HepG2 (cell line): Measurements from ENCODE around the gene HEBP1. TPM values are rescaled to one million over a fixed set of nuclear protein-coding genes. Genes with fewer than 3 reads are reported as not detected.

Experiments used
- ATAC-seq: fragments of 200-7000 bp; cut with Tn5 transposase; 3 replicates; pipeline ENCODE4 v1.9.1; 2020; ENCODE audit warnings: mild to moderate bottlenecking, moderate library complexity
- BruUV-seq: library from RNA; stranded (reverse); fragments of 400-500 nt; replicated peaks from 2 replicates; lab custom pipeline; 2021; lab: Mats Ljungman, UMichigan
- CTCF ChIA-PET: fragments of 300-600 bp; formaldehyde crosslinking; extraction: SDS; loops from one replicate; lab custom pipeline; 2021; ENCODE audit warnings: low total read pairs, inconsistent platforms, low intra/inter-chr PET ratio; lab: Yijun Ruan, JAX
- POLR2A ChIA-PET: fragments of 350-600 bp; sonication (Branson Sonifier 250); formaldehyde crosslinking; loops from one replicate; lab custom pipeline; 2020; ENCODE audit warnings: antibody characterized with exemption, inconsistent platforms; lab: Yijun Ruan, JAX
- DNase-seq: peaks from one replicate; pipeline ENCODE4 v3.0.0-alpha.2; 2015; ENCODE audit warnings: low spot score
- FAIRE-seq: peaks from 3 replicates; lab custom pipeline; 2011; peaks lifted over from hg19 to GRCh38; lab: Jason Lieb, UNC
- H2AFZ ChIP-seq: one replicate; pipeline ENCODE4 v1.6.1; 2011; ENCODE audit warnings: low read length, inconsistent platforms
- H3K27ac ChIP-seq: fragments of 300-600 bp; 3 replicates; pipeline ENCODE4 v1.8.0; 2011; ENCODE audit warnings: mixed run types, mild to moderate bottlenecking, mixed read lengths, low read length, inconsistent platforms; ENCODE audit not compliant: insufficient read depth; ENCODE audit errors: extremely low read length
- H3K27me3 ChIP-seq, 2 experiments: fragments of 200-600 bp in 1 of 2; 2 replicates in 1 of 2; 3 replicates in 1 of 2; pipeline versions ENCODE4 v1.6.0 to v1.8.0; 2011; ENCODE audit warnings: low read length in 2 of 2, mild to moderate bottlenecking in 2 of 2, moderate library complexity in 2 of 2, inconsistent platforms in 1 of 2; ENCODE audit not compliant: insufficient read depth in 2 of 2, control insufficient read depth in 1 of 2
- H3K36me3 ChIP-seq, 2 experiments: fragments of 200-600 bp in 1 of 2; replicated peaks in 1 of 2; 2 replicates in 1 of 2; 3 replicates in 1 of 2; pipeline versions ENCODE4 v1.5.1 to v1.8.0; 2011; ENCODE audit warnings: low read length in 2 of 2, inconsistent platforms in 1 of 2; ENCODE audit not compliant: insufficient read depth in 2 of 2, control insufficient read depth in 1 of 2
- H3K4me1 ChIP-seq: 2 replicates; pipeline ENCODE4 v1.5.1; 2012; ENCODE audit warnings: low read length, inconsistent platforms; ENCODE audit not compliant: insufficient read depth
- H3K4me2 ChIP-seq: 2 replicates; pipeline ENCODE4 v1.6.0; 2011; ENCODE audit warnings: low read depth, low read length, inconsistent platforms
- H3K4me3 ChIP-seq, 3 experiments: fragments of 200-600 bp in 1 of 3; sonication (generic), shearing (Covaris generic) in 1 of 3; replicated peaks in 1 of 3; 2 replicates each; pipeline ENCODE4 v1.5.1; 2011 to 2016; ENCODE audit warnings: low read length in 3 of 3, inconsistent platforms in 2 of 3, low read depth in 2 of 3, mild to moderate bottlenecking in 2 of 3, control low read depth in 1 of 3, mixed read lengths in 1 of 3; ENCODE audit not compliant: insufficient read depth in 1 of 3
- H3K79me2 ChIP-seq: one replicate; pipeline ENCODE4 v1.6.1; 2011; ENCODE audit warnings: low read length, inconsistent platforms; ENCODE audit not compliant: insufficient read depth
- H3K9ac ChIP-seq: 2 replicates; pipeline ENCODE4 v1.6.0; 2011; ENCODE audit warnings: mild to moderate bottlenecking, low read depth, low read length, inconsistent platforms; ENCODE audit not compliant: insufficient read depth
- H3K9me3 ChIP-seq: 2 replicates; pipeline ENCODE4 v1.5.1; 2012; ENCODE audit warnings: mild to moderate bottlenecking, low read length
- H4K20me1 ChIP-seq: 2 replicates; pipeline ENCODE4 v1.6.0; 2011; ENCODE audit warnings: inconsistent platforms, mild to moderate bottlenecking, low read length, moderate library complexity; ENCODE audit not compliant: insufficient read depth
- AFF4 ChIP-seq: sonication (generic); formaldehyde crosslinking; IDR thresholded peaks from 2 replicates; pipeline ENCODE4 v1.4.0; 2020; ENCODE audit warnings: missing genetic modification reagents
- ATRX ChIP-seq: sonication (generic); formaldehyde crosslinking; IDR thresholded peaks from 2 replicates; pipeline ENCODE4 v1.4.0; 2020; ENCODE audit warnings: missing genetic modification reagents, borderline replicate concordance
- HNF4A ChIP-seq: sonication (generic); formaldehyde crosslinking; IDR thresholded peaks from 2 replicates; pipeline ENCODE4 v1.4.0; 2020; ENCODE audit warnings: missing genetic modification reagents
- ISX ChIP-seq: sonication (generic); formaldehyde crosslinking; conservative IDR thresholded peaks from 2 replicates; pipeline ENCODE4 v1.5.0; 2020; ENCODE audit warnings: missing genetic modification reagents
- MED13 ChIP-seq: sonication (generic); formaldehyde crosslinking; IDR thresholded peaks from 2 replicates; pipeline ENCODE4 v1.5.0; 2020; ENCODE audit warnings: missing genetic modification reagents
- ZBTB21 ChIP-seq: sonication (generic); formaldehyde crosslinking; IDR thresholded peaks from 2 replicates; pipeline ENCODE4 v1.4.0; 2020; ENCODE audit warnings: missing genetic modification reagents
- ZFP90 ChIP-seq: sonication (generic); formaldehyde crosslinking; IDR thresholded peaks from 2 replicates; pipeline ENCODE4 v1.8.0; 2022; ENCODE audit warnings: missing genetic modification reagents, mild to moderate bottlenecking, inconsistent platforms, borderline replicate concordance
- ZNF124 ChIP-seq: sonication (generic); formaldehyde crosslinking; IDR thresholded peaks from 2 replicates; pipeline ENCODE4 v1.4.0; 2020; ENCODE audit warnings: missing genetic modification reagents
- ZNF331 ChIP-seq: sonication (generic); formaldehyde crosslinking; IDR thresholded peaks from 2 replicates; pipeline ENCODE4 v1.4.0; 2020; ENCODE audit warnings: missing genetic modification reagents
- ZNF350 ChIP-seq: sonication (generic); formaldehyde crosslinking; IDR thresholded peaks from 2 replicates; pipeline ENCODE4 v1.4.0; 2020; ENCODE audit warnings: mild to moderate bottlenecking, low read depth, missing genetic modification reagents, borderline replicate concordance
- ZNF430 ChIP-seq: sonication (generic); formaldehyde crosslinking; IDR thresholded peaks from 2 replicates; pipeline ENCODE4 v1.9.0; 2021; ENCODE audit warnings: mild to moderate bottlenecking, missing genetic modification reagents
- ZNF747 ChIP-seq: sonication (generic); formaldehyde crosslinking; IDR thresholded peaks from 2 replicates; pipeline ENCODE4 v1.8.1; 2023; ENCODE audit warnings: missing genetic modification reagents, mild to moderate bottlenecking, borderline replicate concordance
- ZNF75D ChIP-seq: sonication (generic); formaldehyde crosslinking; IDR thresholded peaks from 2 replicates; pipeline ENCODE4 v1.8.1; 2023; ENCODE audit warnings: missing genetic modification reagents, mild to moderate bottlenecking, borderline replicate concordance
- ZNF839 ChIP-seq: sonication (generic); formaldehyde crosslinking; IDR thresholded peaks from 2 replicates; pipeline ENCODE4 v1.4.0; 2020; ENCODE audit warnings: missing genetic modification reagents, mild to moderate bottlenecking, borderline replicate concordance
- WGBS: methylation state at CpG from one replicate; pipeline ENCODE4 v1.1.6; 2017; ENCODE audit warnings: low lambda C conversion rate; 5-methylcytosine and 5-hydroxymethylcytosine counted together
- in situ Hi-C: cut with HindIII; loops from 2 replicates; pipeline ENCODE4 v1.10.0; 2017; ENCODE audit warnings: low pct_unique_long_range_greater_than_20kb; ENCODE audit not compliant: extremely low pct_ligation_motif_present
- intact Hi-C: fragments of 100-400 bp; cut with micrococcal nuclease; formaldehyde crosslinking; loops from one replicate; pipeline ENCODE4 v1.10.0; 2022; ENCODE audit not compliant: unreplicated experiment
- polyA plus RNA-seq, 8 experiments: library from polyadenylated mRNA; depleted of rRNA in 3 of 8; stranded (reverse) in 7 of 8; unstranded in 1 of 8; fragments of >200 nt; fragmentation: Illumina TruSeq in 4 of 8; extraction: Trizol in 4 of 8; gene quantifications; 2 replicates each; pipeline versions ENCODE4 v1.2.1 to v1.2.3, GENCODE V29; 2011 to 2016; ENCODE audit warnings: low read depth in 4 of 8, missing spikeins in 1 of 8, mixed read lengths in 1 of 8; ENCODE audit not compliant: insufficient read depth in 1 of 8
- total RNA-seq, 5 experiments: library from RNA; depleted of rRNA; stranded (reverse); fragments of >200 nt; fragmentation: Illumina TruSeq; extraction: Trizol; gene quantifications; 2 replicates each; pipeline ENCODE4 v1.2.3, GENCODE V29; 2016; ENCODE audit warnings: low read depth in 1 of 5
- TF ChIP-seq, protein P1 (sequence below): sonication (generic); formaldehyde crosslinking; IDR thresholded peaks from 2 replicates; pipeline ENCODE4 v1.4.0; 2020; ENCODE audit warnings: mild to moderate bottlenecking, low read depth, missing genetic modification reagents
- TF ChIP-seq, protein P2 (sequence below): sonication (generic); formaldehyde crosslinking; IDR thresholded peaks from 2 replicates; pipeline ENCODE4 v1.4.0; 2020; ENCODE audit warnings: missing genetic modification reagents

Gene HEBP1
- total and polyA plus RNA-seq, 2 of the 13 experiments (the other 11 are each of a cell fraction or from before 2014, with no cell fraction given) = 7.8 to 9.4 TPM

- in situ Hi-C loops = no loop called here
- Histone ChIP-seq H3K27ac (no peak overlapping the region), H3K4me2 (no peak overlapping the region), H3K79me2 (no peaks in the 10 kb centered on the region), H3K9ac (no peak overlapping the region), H2AFZ (no peak overlapping the region)
- DNase-seq (no peak), ATAC-seq (no peak), FAIRE-seq (no peak)
- TF ChIP-seq ZNF747 (CRISPR knock-in tag) (no peak), ZFP90 (CRISPR knock-in tag) (no peak), ZNF331 (CRISPR knock-in tag) (no peak), ZNF350 (CRISPR knock-in tag) (no peak), ZNF430 (CRISPR knock-in tag) (no peak), AFF4 (CRISPR knock-in tag) (no peak), ATRX (CRISPR knock-in tag) (no peak), MED13 (CRISPR knock-in tag) (no peak), ISX (CRISPR knock-in tag) (no peak), ZBTB21 (CRISPR knock-in tag) (no peak), ZNF124 (CRISPR knock-in tag) (no peak), ZNF839 (CRISPR knock-in tag) (no peak), HNF4A (CRISPR knock-in tag) (no peak), ZNF75D (CRISPR knock-in tag) (no peak)
- TF ChIP-seq, protein P1, sequence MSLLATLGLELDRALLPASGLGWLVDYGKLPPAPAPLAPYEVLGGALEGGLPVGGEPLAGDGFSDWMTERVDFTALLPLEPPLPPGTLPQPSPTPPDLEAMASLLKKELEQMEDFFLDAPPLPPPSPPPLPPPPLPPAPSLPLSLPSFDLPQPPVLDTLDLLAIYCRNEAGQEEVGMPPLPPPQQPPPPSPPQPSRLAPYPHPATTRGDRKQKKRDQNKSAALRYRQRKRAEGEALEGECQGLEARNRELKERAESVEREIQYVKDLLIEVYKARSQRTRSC = no peak
- TF ChIP-seq, protein P2, sequence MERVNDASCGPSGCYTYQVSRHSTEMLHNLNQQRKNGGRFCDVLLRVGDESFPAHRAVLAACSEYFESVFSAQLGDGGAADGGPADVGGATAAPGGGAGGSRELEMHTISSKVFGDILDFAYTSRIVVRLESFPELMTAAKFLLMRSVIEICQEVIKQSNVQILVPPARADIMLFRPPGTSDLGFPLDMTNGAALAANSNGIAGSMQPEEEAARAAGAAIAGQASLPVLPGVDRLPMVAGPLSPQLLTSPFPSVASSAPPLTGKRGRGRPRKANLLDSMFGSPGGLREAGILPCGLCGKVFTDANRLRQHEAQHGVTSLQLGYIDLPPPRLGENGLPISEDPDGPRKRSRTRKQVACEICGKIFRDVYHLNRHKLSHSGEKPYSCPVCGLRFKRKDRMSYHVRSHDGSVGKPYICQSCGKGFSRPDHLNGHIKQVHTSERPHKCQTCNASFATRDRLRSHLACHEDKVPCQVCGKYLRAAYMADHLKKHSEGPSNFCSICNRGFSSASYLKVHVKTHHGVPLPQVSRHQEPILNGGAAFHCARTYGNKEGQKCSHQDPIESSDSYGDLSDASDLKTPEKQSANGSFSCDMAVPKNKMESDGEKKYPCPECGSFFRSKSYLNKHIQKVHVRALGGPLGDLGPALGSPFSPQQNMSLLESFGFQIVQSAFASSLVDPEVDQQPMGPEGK (CRISPR knock-in tag) = no peak
- TF ChIP-seq, all 625 proteins: peak for 0
- Histone ChIP-seq H3K36me3 (peaks cover 0 to 4% of the 10 kb centered on the region in 2 experiments; a peak in 1 of 5 replicates), H3K4me3 (no peak overlapping the region), H3K4me1 (peaks cover under 1% of the 10 kb centered on the region), H4K20me1 (no peaks in the 10 kb centered on the region), H3K9me3 (no peaks in the 10 kb centered on the region), H3K27me3 (no peaks in the 10 kb centered on the region; a peak in 1 of 5 replicates)
- intact Hi-C loops = no loop called here
- ChIA-PET CTCF (no interaction called here), POLR2A (no interaction called here)
- 82% methylated on average over 5 of the region's 5 CpGs for WGBS
- no TSS peak for BruUV-seq
These were observed 61.5 kb downstream of the HEBP1 start for GRCh38 chr12:12938541-12938940.
